Measurements from ENCODE around the gene ETS2.

DNA sequence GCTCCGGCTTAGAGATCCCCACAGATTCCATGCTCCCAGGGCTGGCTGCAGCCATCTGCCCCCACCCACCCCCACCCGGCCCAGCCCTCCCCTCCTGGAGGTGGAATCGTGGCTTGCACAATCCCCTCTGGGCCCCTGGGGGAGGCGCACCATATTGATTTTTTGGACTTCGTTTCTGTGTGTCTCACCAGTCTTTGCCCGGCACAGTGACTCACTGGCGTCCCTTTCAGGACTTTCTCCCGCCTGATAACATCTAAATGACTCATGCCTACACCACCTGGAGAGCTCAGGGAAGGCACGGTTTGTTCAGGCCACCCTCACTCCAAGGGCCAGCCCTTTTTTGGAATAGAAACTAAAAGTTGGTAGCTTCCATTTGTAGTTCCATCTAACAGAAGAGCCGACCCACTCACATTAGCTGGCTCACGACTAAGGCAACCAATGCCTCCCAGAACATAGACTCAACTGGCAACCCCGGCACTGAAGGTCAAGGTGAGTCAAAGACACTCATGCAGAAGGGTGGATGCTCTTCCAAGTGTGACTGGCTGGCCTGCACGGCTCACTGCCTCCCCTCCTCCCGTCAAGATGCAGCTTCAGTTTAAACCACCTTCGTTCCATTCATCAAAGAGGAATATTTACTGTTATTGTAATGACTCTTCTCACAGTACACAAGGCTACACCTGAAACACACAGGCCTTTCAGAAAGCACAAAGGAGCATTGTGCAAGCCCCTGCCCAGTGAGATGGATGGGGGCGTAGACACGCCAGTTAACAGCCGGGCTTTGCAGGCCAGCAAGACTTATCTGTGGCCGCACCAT, 18.1 kb upstream of the ETS2 start:
- TF ChIP-seq, protein P1, sequence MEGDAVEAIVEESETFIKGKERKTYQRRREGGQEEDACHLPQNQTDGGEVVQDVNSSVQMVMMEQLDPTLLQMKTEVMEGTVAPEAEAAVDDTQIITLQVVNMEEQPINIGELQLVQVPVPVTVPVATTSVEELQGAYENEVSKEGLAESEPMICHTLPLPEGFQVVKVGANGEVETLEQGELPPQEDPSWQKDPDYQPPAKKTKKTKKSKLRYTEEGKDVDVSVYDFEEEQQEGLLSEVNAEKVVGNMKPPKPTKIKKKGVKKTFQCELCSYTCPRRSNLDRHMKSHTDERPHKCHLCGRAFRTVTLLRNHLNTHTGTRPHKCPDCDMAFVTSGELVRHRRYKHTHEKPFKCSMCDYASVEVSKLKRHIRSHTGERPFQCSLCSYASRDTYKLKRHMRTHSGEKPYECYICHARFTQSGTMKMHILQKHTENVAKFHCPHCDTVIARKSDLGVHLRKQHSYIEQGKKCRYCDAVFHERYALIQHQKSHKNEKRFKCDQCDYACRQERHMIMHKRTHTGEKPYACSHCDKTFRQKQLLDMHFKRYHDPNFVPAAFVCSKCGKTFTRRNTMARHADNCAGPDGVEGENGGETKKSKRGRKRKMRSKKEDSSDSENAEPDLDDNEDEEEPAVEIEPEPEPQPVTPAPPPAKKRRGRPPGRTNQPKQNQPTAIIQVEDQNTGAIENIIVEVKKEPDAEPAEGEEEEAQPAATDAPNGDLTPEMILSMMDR (IDR thresholded peaks at IDR 0.05) = no peak
- TF ChIP-seq EZH2 (IDR thresholded peaks at IDR 0.05; ENCODE audit: borderline replicate concordance, insufficient read depth, low read depth, low read length, poor library complexity, severe bottlenecking) = no peak
